ENCODE results near the gene LTB4R2.
A peak's percentile ranks its signal among the peaks of the same experiment; 100 is the strongest.

Gene LTB4R2

GRCh38 chr14:24277606-24278321 is 32.2 kb upstream of the LTB4R2 start:
- DNase-seq (ENCODE audit: low spot score): no peak

GRCh38 chr14:24278424-24278823 is 31.5 kb upstream of the LTB4R2 start:
- DNase-seq (ENCODE audit: low spot score): no peak

GRCh38 chr14:24279301-24280186 is 30.4 kb upstream of the LTB4R2 start:
- DNase-seq (ENCODE audit: low spot score): no peak

GRCh38 chr14:24280797-24281460 is 29.0 kb upstream of the LTB4R2 start:
- no peak for DNase-seq (ENCODE audit: low spot score)

- DNase-seq (ENCODE audit: low spot score): no peak
These were observed 28.3 kb upstream of the LTB4R2 start for GRCh38 chr14:24281636-24282035.

- no peak for DNase-seq (ENCODE audit: low spot score)
These were observed 27.2 kb upstream of the LTB4R2 start for GRCh38 chr14:24282736-24283135.

- no peak for DNase-seq (ENCODE audit: low spot score)
These were observed 26.0 kb upstream of the LTB4R2 start for GRCh38 chr14:24283796-24284460.

- no peak for DNase-seq (ENCODE audit: low spot score)
These were observed 25.4 kb upstream of the LTB4R2 start for GRCh38 chr14:24284501-24285035.

GRCh38 chr14:24285351-24285750 is 24.6 kb upstream of the LTB4R2 start:
- DNase-seq (ENCODE audit: low spot score): no peak

- no peak for DNase-seq (ENCODE audit: low spot score)
These were observed 22.9 kb upstream of the LTB4R2 start for GRCh38 chr14:24286996-24287395.

- no peak for DNase-seq (ENCODE audit: low spot score)
These were observed 20.2 kb upstream of the LTB4R2 start for GRCh38 chr14:24289649-24290280.

GRCh38 chr14:24290746-24291145 is 19.2 kb upstream of the LTB4R2 start:
- no peak for DNase-seq (ENCODE audit: low spot score)

- no peak for DNase-seq (ENCODE audit: low spot score)
These were observed 18.4 kb upstream of the LTB4R2 start for GRCh38 chr14:24291446-24292117.

- no peak for DNase-seq (ENCODE audit: low spot score)
These were observed 17.7 kb upstream of the LTB4R2 start for GRCh38 chr14:24292118-24292807.

- no peak for DNase-seq (ENCODE audit: low spot score)
These were observed 16.4 kb upstream of the LTB4R2 start for GRCh38 chr14:24293525-24293924.

GRCh38 chr14:24296341-24297157 is 13.4 kb upstream of the LTB4R2 start:
- peak; percentile 75 for DNase-seq (ENCODE audit: low spot score)

- DNase-seq (ENCODE audit: low spot score): peak; percentile 47
These were observed 12.6 kb upstream of the LTB4R2 start for GRCh38 chr14:24297190-24297964.

- DNase-seq (ENCODE audit: low spot score): no peak
These were observed 11.1 kb upstream of the LTB4R2 start for GRCh38 chr14:24298892-24299254.

Data from cerebellar cortex (tissue), 1 donor.